GM20000 (cell line): Measurements from ENCODE around the gene DSCAML1.

Experiments used
- DNase-seq: peaks from one replicate; pipeline ENCODE4 v3.0.0; 2012; ENCODE audit warnings: low spot score
- CTCF ChIP-seq: IDR thresholded peaks from 2 replicates; pipeline ENCODE4 v1.5.1; 2012; ENCODE audit warnings: mild to moderate bottlenecking, control low read depth; ENCODE audit errors: extremely low read depth, missing control alignments

The DSCAML1 gene

GRCh38 chr11:117510646-117511045 is 286.4 kb downstream of the DSCAML1 start:
- DNase-seq, result no peak
- TF ChIP-seq CTCF, result no peak

GRCh38 chr11:117509543-117509942 is 287.5 kb downstream of the DSCAML1 start:
- TF ChIP-seq CTCF, result no peak
- no peak for DNase-seq

GRCh38 chr11:117506971-117507370 is 290.0 kb downstream of the DSCAML1 start:
- no peak for DNase-seq
- no peak for TF ChIP-seq CTCF

- DNase-seq, result no peak
- TF ChIP-seq CTCF, result no peak
Measured at GRCh38 chr11:117505285-117505970, 291.6 kb downstream of the DSCAML1 start.

- DNase-seq, result no peak
- TF ChIP-seq CTCF, result no peak
Measured at GRCh38 chr11:117502779-117503100, 294.3 kb downstream of the DSCAML1 start.

GRCh38 chr11:117502015-117502778 is 294.8 kb downstream of the DSCAML1 start:
- TF ChIP-seq CTCF, result no peak
- no peak for DNase-seq

GRCh38 chr11:117501237-117501898 is 295.6 kb downstream of the DSCAML1 start:
- no peak for DNase-seq
- TF ChIP-seq CTCF, result no peak
